ENCODE data around the gene SKI. TPM values are rescaled to one million over a fixed set of nuclear protein-coding genes. Genes with fewer than 3 reads are reported as not detected.

Gene SKI
- total and polyA plus RNA-seq, 9 of the 15 experiments (the other 6 are each of a cell fraction or from before 2014, with no cell fraction given) = 0.10 to 60.5 (median 4.6) TPM

GRCh38 chr1:2199042-2199810, 28.9 kb upstream of the SKI start (continued):
- TF ChIP-seq MLLT1 (IDR thresholded peaks at IDR 0.05) (no peak), E2F3 (CRISPR knock-in tag; IDR thresholded peaks at IDR 0.05) (peak; percentile 53), THAP12 (CRISPR knock-in tag; IDR thresholded peaks at IDR 0.05) (peak; percentile 26; the same call in 1 of the 2 replicates), MIER1 (IDR thresholded peaks at IDR 0.05; ENCODE audit: low read depth) (no peak), SMAD3 (CRISPR knock-in tag; conservative IDR thresholded peaks at IDR 0.05) (no peak), ERF (CRISPR knock-in tag; IDR thresholded peaks at IDR 0.05) (peak; percentile 82; the same call in 1 of the 2 replicates), PRMT5 (CRISPR knock-in tag; IDR thresholded peaks at IDR 0.05) (no peak), CREB5 (CRISPR knock-in tag; IDR thresholded peaks at IDR 0.05) (no peak), E2F5 (CRISPR knock-in tag; IDR thresholded peaks at IDR 0.05) (no peak), ZBTB11 (CRISPR knock-in tag; IDR thresholded peaks at IDR 0.05) (peak in 2 of 3 experiments; percentile 5 to 45; a peak in 2 of 6 replicates), ZNF644 (tag; IDR thresholded peaks at IDR 0.05; ENCODE audit: low read depth) (no peak), ZNF239 (CRISPR knock-in tag; IDR thresholded peaks at IDR 0.05) (no peak), MBD1 (CRISPR knock-in tag; IDR thresholded peaks at IDR 0.05) (no peak), ZNF124 (CRISPR knock-in tag; IDR thresholded peaks at IDR 0.05) (no peak)

Data from K562 (cell line).